HFF-Myc (cell line): Measurements from ENCODE around the gene KIRREL3.

Source experiments
- DNase-seq: peaks from one replicate; pipeline ENCODE4 v3.0.0-alpha.2; 2011; ENCODE audit warnings: low read depth; ENCODE audit errors: extremely low read depth
- H3K4me3 ChIP-seq: replicated peaks from 2 replicates; pipeline ENCODE4 v1.5.1; 2011; ENCODE audit warnings: low read depth, mild to moderate bottlenecking, control low read depth, low read length
- TF ChIP-seq, protein P1 (sequence below): IDR thresholded peaks from 2 replicates; pipeline ENCODE4 v1.5.1; 2012; ENCODE audit warnings: mild to moderate bottlenecking, low read depth, low read length, control low read depth; ENCODE audit errors: missing control alignments

The KIRREL3 gene

DNA sequence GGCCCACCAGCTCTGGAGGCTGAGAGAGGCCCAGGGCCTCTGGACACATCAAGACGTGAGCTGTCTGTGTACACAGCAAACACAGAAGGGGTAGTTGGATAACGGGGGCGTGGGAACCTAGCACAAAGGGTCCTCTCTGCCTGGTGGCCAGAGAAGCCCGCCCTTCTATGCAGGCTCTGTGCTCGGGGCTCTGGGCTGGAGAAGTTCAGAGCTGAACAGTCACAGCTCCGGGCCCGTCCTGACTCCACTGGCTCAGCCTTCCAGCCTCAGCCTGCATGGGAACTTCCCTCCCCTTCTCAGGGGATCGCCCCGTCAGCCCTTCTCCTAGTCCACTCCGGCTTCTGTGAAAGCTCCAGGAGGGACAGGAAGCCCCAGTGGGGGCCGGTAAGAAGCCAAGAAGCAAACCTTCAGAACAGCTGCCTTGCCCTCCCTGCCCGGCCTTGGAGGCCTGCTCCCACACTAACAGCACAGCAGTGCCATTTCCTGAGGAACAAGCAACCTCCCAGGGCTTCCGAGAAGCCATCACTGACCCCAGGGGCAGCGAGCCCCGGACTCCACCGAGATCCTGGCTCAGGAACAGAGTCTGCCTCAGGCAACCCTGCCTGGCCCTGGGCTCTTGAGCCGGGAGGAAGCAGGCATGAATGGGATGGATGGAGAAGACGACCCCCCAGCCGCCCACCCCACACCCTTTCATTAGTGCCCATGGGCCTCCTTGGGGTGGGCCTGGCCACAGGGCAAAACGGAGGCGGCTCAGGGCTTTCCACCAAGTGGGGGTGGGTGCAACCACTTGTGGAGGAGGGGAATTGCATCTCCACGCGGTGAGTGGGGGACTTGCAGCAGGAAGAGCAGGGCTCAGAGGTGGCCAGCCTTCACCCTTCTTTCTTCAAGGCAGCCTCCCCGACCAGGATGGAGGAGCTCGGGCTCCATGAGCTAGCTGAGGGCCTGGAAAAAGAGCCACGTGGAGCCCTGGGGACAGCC lies 525.3 kb downstream of the KIRREL3 start:
- TF ChIP-seq, protein P1, sequence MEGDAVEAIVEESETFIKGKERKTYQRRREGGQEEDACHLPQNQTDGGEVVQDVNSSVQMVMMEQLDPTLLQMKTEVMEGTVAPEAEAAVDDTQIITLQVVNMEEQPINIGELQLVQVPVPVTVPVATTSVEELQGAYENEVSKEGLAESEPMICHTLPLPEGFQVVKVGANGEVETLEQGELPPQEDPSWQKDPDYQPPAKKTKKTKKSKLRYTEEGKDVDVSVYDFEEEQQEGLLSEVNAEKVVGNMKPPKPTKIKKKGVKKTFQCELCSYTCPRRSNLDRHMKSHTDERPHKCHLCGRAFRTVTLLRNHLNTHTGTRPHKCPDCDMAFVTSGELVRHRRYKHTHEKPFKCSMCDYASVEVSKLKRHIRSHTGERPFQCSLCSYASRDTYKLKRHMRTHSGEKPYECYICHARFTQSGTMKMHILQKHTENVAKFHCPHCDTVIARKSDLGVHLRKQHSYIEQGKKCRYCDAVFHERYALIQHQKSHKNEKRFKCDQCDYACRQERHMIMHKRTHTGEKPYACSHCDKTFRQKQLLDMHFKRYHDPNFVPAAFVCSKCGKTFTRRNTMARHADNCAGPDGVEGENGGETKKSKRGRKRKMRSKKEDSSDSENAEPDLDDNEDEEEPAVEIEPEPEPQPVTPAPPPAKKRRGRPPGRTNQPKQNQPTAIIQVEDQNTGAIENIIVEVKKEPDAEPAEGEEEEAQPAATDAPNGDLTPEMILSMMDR = no peak
- DNase-seq = no peak
- H3K4me3 ChIP-seq = no peak overlapping the region

DNA sequence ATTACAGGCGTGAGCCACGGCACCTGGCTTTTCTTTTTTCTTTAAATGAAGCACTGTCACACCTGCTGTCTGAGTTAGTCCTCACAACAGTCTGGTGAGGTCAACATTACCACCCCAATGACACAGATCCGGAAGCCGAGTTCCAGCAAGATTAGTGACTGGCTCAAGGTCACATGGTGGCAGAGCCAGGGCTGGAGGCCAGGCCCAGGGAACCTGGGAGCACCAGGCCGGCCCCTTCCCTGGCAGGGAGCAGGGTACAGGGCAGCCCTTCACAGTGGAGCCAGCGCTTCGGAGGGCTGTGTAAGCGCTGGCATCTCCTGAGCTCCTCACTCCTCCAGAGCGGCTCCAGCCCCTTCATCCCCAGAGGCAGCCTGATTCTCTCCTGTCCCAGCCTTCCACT lies 526.4 kb downstream of the KIRREL3 start:
- TF ChIP-seq, protein P1 = no peak
- no peak for DNase-seq
- H3K4me3 ChIP-seq = no peak overlapping the region

DNA sequence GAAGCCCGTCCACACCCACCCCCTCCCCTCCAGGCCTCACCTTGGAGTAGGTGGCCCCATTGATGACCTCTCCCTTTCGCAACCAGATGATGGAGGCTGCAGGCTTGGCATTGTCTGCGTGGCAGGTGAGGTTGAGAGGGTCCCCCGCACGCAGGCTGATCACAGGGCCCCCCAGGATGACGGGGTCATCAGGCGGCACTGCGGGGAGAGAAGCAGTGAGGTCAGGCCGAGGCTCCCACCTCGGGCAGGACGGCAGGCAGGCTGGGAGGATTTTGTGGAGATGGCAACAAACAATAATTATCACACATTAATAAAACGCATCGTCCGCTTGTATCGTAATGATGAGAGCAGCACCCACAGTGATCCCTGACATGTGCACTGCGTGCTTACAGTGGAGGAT lies 527.3 kb downstream of the KIRREL3 start:
- TF ChIP-seq, protein P1 = no peak
- DNase-seq = no peak
- no peak overlapping the region for H3K4me3 ChIP-seq

DNA sequence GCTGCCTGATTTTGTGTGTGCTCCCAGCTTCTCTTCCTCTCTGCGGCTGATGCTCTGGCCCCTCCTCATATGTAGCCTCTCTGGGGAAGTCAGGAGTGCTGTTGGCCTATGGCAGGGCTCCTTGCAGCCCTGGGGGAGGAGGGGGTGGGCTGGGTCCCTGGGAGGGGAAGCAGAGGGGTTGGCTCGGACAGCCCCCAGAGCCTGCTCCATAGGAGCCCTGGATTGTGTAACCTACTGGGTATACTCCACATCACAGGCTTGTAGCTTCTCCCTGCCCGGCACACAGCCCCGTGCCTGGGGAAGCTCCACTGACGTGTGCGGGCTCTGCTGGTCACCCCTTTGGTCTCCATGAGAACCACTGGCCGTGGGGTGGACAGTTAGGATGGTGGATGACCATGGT lies 531.3 kb downstream of the KIRREL3 start:
- TF ChIP-seq, protein P1 = no peak
- DNase-seq = no peak
- no peak overlapping the region for H3K4me3 ChIP-seq

DNA sequence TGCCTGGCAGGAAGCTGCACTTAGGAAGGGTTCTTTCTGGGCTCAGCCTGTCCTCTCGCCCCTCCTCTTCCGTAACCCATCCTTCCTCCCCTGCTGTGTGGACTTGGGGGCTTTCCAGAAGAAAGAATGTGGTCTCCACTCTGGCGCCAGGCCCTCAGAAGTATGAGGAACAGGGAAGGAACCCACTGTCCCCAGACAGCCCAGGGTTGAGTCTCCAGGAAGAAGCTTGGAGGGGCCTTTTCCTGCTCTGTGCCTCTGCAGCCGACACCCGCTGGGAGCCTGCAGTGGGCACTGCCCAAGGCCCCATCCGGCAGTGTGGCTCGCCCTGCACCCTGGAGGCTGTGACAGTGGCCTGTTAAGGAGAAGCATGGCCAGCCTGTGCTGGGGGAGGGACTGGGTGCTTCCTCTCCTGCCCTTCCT lies 532.5 kb downstream of the KIRREL3 start:
- H3K4me3 ChIP-seq = no peak overlapping the region
- DNase-seq = no peak
- TF ChIP-seq, protein P1 = no peak

DNA sequence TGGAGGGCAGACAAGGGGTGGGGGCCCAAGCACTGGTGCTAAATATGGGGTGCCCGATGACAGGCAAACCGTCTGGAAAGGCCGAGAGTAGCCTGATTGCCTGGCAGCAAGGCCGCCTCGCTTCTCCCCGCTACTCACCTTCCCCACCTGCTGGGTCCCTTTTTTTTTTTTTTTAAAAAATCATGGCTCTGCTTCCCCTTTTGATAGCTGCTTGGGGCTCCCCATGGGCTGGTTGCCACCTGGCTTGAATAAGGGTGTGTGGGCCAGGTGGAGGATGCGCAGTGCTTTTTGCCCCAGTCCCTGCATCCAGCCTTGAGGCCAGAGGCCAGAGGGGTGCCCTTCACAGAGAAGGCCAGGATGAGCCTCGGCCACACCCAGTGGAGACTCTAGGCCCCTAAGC lies 533.1 kb downstream of the KIRREL3 start:
- no peak overlapping the region for H3K4me3 ChIP-seq
- no peak for DNase-seq
- TF ChIP-seq, protein P1 = no peak

DNA sequence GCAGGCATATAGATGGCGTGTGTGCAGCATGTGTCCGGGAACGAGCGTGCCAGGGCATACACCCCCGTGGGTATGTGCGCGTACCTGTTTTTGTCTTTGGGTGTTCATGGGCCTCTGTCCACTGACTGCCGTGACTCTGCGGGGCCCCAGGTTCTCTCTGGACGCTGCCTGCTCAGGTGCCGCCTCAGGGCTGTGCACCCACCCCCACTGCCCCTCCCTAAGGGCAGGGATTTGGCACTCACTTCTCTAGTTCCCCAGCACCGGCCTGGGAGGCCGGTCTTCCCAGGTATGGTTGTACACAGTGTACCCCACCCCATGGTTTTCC lies 533.6 kb downstream of the KIRREL3 start:
- no peak for DNase-seq
- no peak overlapping the region for H3K4me3 ChIP-seq
- TF ChIP-seq, protein P1 = no peak
